Sigmoid colon (tissue), 7 donors: ENCODE data around the gene CYB561. TPM values are rescaled to one million over a fixed set of nuclear protein-coding genes. Genes with fewer than 3 reads are reported as not detected.

Source experiments
- DNase-seq: peaks from one replicate; pipeline ENCODE4 v3.0.0-alpha.2; 2019
- H3K27ac ChIP-seq, 4 donors: fragments of 200-600 bp; sonication (generic); one replicate each; pipeline ENCODE4 v1.5.1; 2016 to 2019; ENCODE audit warnings: mild to moderate bottlenecking in 1 of 4
- H3K27me3 ChIP-seq, 3 donors: fragments of 200-600 bp; sonication (generic); one replicate each; pipeline ENCODE4 v1.5.1; 2019; ENCODE audit warnings: mild to moderate bottlenecking in 1 of 3
- H3K36me3 ChIP-seq, 4 donors: fragments of 200-600 bp; sonication (generic); one replicate each; pipeline ENCODE4 v1.5.1; 2016 to 2019
- H3K4me1 ChIP-seq, 4 donors: fragments of 200-600 bp; sonication (generic); one replicate each; pipeline ENCODE4 v1.5.1; 2017 to 2019
- H3K4me3 ChIP-seq, 4 donors: fragments of 200-600 bp; sonication (generic); one replicate each; pipeline ENCODE4 v1.5.1; 2017 to 2019; ENCODE audit warnings: mild to moderate bottlenecking in 2 of 4, moderate library complexity in 1 of 4
- H3K9me3 ChIP-seq, 4 donors: fragments of 200-600 bp in 3 of 4; sonication (generic) in 3 of 4; one replicate each; pipeline versions ENCODE4 v1.5.1 to v1.6.1; 2013 to 2019
- CTCF ChIP-seq, 4 experiments: fragments of 450-650 bp in 3 of 4; fragments of 200-600 bp in 1 of 4; IDR thresholded peaks; one replicate each; pipeline ENCODE4 v1.5.1; 2016 to 2019; ENCODE audit warnings: antibody characterized with exemption in 4 of 4, mild to moderate bottlenecking in 3 of 4, moderate library complexity in 2 of 4
- EP300 ChIP-seq, 4 donors: sonication (generic); formaldehyde crosslinking; IDR thresholded peaks; one replicate each; pipeline ENCODE4 v1.6.1; 2017; ENCODE audit warnings: antibody characterized with exemption in 4 of 4
- POLR2A ChIP-seq, 2 donors: fragments of 450-650 bp; IDR thresholded peaks; one replicate each; pipeline ENCODE4 v1.6.1; 2016; ENCODE audit warnings: antibody characterized with exemption in 2 of 2, mild to moderate bottlenecking in 2 of 2, moderate library complexity in 2 of 2
- POLR2AphosphoS5 ChIP-seq, 4 donors: sonication (generic); formaldehyde crosslinking; IDR thresholded peaks; one replicate each; pipeline ENCODE4 v1.6.1; 2017; ENCODE audit warnings: antibody characterized with exemption in 4 of 4
- WGBS, 2 donors: extraction: QIAGEN DNeasy Blood & Tissue Kit; methylation state at CpG; one replicate each; pipeline ENCODE4 v1.1.7; 2013; 5-methylcytosine and 5-hydroxymethylcytosine counted together
- intact Hi-C: fragments of 100-400 bp; cut with DNase I; formaldehyde crosslinking; loops from one replicate; pipeline ENCODE4 v1.15.1; 2023
- polyA plus RNA-seq, 3 donors: library from polyadenylated mRNA; stranded (reverse); fragments of 200-250 nt; gene quantifications; one replicate each; pipeline ENCODE4 v1.2.3, GENCODE V29; 2013
- total RNA-seq, 4 donors: library from RNA; depleted of rRNA; stranded (reverse); fragments of >200 nt; gene quantifications; one replicate each; pipeline ENCODE4 v1.1.0, GENCODE V29; 2016
- donor health status: healthy with polysubstance abuse.
- donor health status: Bipolar disorder and iron deficiency.
- donor health status: healthy.

The CYB561 gene
- total and polyA plus RNA-seq, 7 donors: 6.3 to 59.2 (median 10.3) TPM

- Histone ChIP-seq H3K27me3 (peaks cover 22 to 61% (median 36%) of the 10 kb centered on the region in 3 donors), H3K36me3 (no peaks in the 10 kb centered on the region), H3K4me3 (no peak overlapping the region), H3K27ac (no peak overlapping the region), H3K4me1 (peaks cover 0 to 25% (median 21%) of the 10 kb centered on the region in 4 donors), H3K9me3 (no peaks in the 10 kb centered on the region)
- DNase-seq: peak; percentile 86
- 38 to 45% methylated on average over 16 of the region's 16 CpGs for WGBS, 2 donors
- no peak for TF ChIP-seq EP300 (IDR thresholded peaks at IDR 0.05)
- TF ChIP-seq CTCF (IDR thresholded peaks at IDR 0.05): peak; percentile 12 to 49 (median 36)
- intact Hi-C loops: loop anchor here (5.0 kb wide), 1 partner anchor 52 kb away; no protein-coding TSS in a partner anchor
These were observed 32.8 kb upstream of the CYB561 start for GRCh38 chr17:63478814-63479494.

- Histone ChIP-seq H3K36me3 (no peaks in the 10 kb centered on the region), H3K9me3 (no peaks in the 10 kb centered on the region), H3K27me3 (peaks cover 22 to 61% (median 36%) of the 10 kb centered on the region in 3 donors), H3K27ac (no peak overlapping the region), H3K4me1 (peaks cover 0 to 25% (median 21%) of the 10 kb centered on the region in 4 donors), H3K4me3 (peak overlapping the region in 3 of 4 donors; percentile 44 to 59 (median 56))
- 5 to 12% methylated on average over 44 of the region's 44 CpGs for WGBS, 2 donors
- DNase-seq: no peak
- TF ChIP-seq POLR2A (IDR thresholded peaks at IDR 0.05) (no peak), CTCF (IDR thresholded peaks at IDR 0.05) (no peak)
- intact Hi-C loops: loop anchor here (5.0 kb wide), 1 partner anchor 50 kb away; no protein-coding TSS in a partner anchor
These were observed 31.7 kb upstream of the CYB561 start for GRCh38 chr17:63477480-63478440.

- intact Hi-C loops: loop anchor here (5.0 kb wide), 1 partner anchor 50 kb away; no protein-coding TSS in a partner anchor
- no peak for DNase-seq
- H3K27ac ChIP-seq: peak within 1 kb of the TSS in 3 of 4 donors; percentile 22 to 41 (median 26)
- H3K9me3 ChIP-seq: no peaks in the 10 kb centered on the region
- peaks cover 22 to 64% (median 36%) of the 10 kb centered on the region in 3 donors for H3K27me3 ChIP-seq
- peak within 1 kb of the TSS; percentile 7 to 59 (median 50) for H3K4me3 ChIP-seq
- H3K4me1 ChIP-seq: peaks cover 0 to 25% (median 21%) of the 10 kb centered on the region in 4 donors
- WGBS, 2 donors: 1% methylated on average over 78 of the region's 78 CpGs
- TF ChIP-seq EP300 (IDR thresholded peaks at IDR 0.05) (no peak), POLR2AphosphoS5 (IDR thresholded peaks at IDR 0.05) (no peak), POLR2A (IDR thresholded peaks at IDR 0.05) (no peak), CTCF (IDR thresholded peaks at IDR 0.05) (no peak)
- H3K36me3 ChIP-seq: no peaks in the 10 kb centered on the region
These were observed 30.9 kb upstream of the CYB561 start, which contains the start of gene ACE for GRCh38 chr17:63476854-63477479. ACE (plus strand) TSS chr17:63477061; CDS start chr17:63477095, 34 bp downstream.

GRCh38 chr17:63476459-63476853 lies 30.4 kb upstream of the CYB561 start:
- H3K36me3 ChIP-seq: no peaks in the 10 kb centered on the region
- peaks cover 0 to 25% (median 21%) of the 10 kb centered on the region in 4 donors for H3K4me1 ChIP-seq
- peak overlapping the region in 3 of 4 donors; percentile 22 to 41 (median 26) for H3K27ac ChIP-seq
- no peak for DNase-seq
- H3K4me3 ChIP-seq: peak overlapping the region; percentile 7 to 59 (median 50)
- H3K27me3 ChIP-seq: peaks cover 22 to 59% (median 36%) of the 10 kb centered on the region in 3 donors
- TF ChIP-seq POLR2AphosphoS5 (IDR thresholded peaks at IDR 0.05) (no peak), EP300 (IDR thresholded peaks at IDR 0.05) (no peak), CTCF (IDR thresholded peaks at IDR 0.05) (no peak), POLR2A (IDR thresholded peaks at IDR 0.05) (no peak)
- 1% methylated on average over 36 of the region's 36 CpGs for WGBS, 2 donors
- H3K9me3 ChIP-seq: no peaks in the 10 kb centered on the region
- intact Hi-C loops: loop anchor here (5.0 kb wide), 1 partner anchor 49 kb away; no protein-coding TSS in a partner anchor
